ENCODE results near the gene BABAM2. TPM values are rescaled to one million over a fixed set of nuclear protein-coding genes. Genes with fewer than 3 reads are reported as not detected.

Gene BABAM2
- total and polyA plus RNA-seq, 2 experiments from 2014 or later = 17.8 to 21.5 TPM

GRCh38 chr2:28380219-28380618 lies 489.7 kb downstream of the BABAM2 start (continued):
- TF ChIP-seq EZH2 (IDR thresholded peaks at IDR 0.05; ENCODE audit: low read depth, unreplicated experiment) = no peak
- no peak for TF ChIP-seq REST (IDR thresholded peaks at IDR 0.05; ENCODE audit: unreplicated experiment)
- no peak for TF ChIP-seq EZH2phosphoT487 (IDR thresholded peaks at IDR 0.05; ENCODE audit: unreplicated experiment)

GRCh38 chr2:28381225-28382180 lies 491.0 kb downstream of the BABAM2 start:
- H3K36me3 Mint-ChIP-seq (ENCODE audit: low read depth) = no peaks in the 10 kb centered on the region
- Histone ChIP-seq H3F3A (replicated peaks; ENCODE audit: low read depth) (no peaks in the 10 kb centered on the region), H3K27me3 (ENCODE audit: insufficient read depth) (0 out of 2 replicates have a peak, but pooled peaks cover 31% of the 10 kb centered on the region), H3K9me2 (ENCODE audit: insufficient read depth) (0 out of 2 replicates have a peak, but pooled peaks cover 3% of the 10 kb centered on the region), H4K20me1 (replicated peaks; ENCODE audit: insufficient read depth) (no peaks in the 10 kb centered on the region), H3K4me3 (no peak overlapping the region), H3K27ac (ENCODE audit: low read depth) (no peak overlapping the region), H3K4me1 (ENCODE audit: insufficient read depth) (no peaks in the 10 kb centered on the region), H2AFZ (no peak overlapping the region), H3K79me2 (replicated peaks; ENCODE audit: insufficient read depth) (no peaks in the 10 kb centered on the region), H3K36me3 (ENCODE audit: insufficient read depth) (no peaks in the 10 kb centered on the region), H3K4me2 (no peak overlapping the region)
- no peak overlapping the region for H3K4me3 Mint-ChIP-seq
- no peaks in the 10 kb centered on the region for H3K9me3 Mint-ChIP-seq
- ATAC-seq (peak; percentile 65), DNase-seq (ENCODE audit: low spot score) (no peak)
- H3K27ac Mint-ChIP-seq = no peak overlapping the region
- peaks cover 2% of the 10 kb centered on the region; the same call in 1 of the 3 replicates for H3K4me1 Mint-ChIP-seq
- peaks cover 21% of the 10 kb centered on the region for H3K27me3 Mint-ChIP-seq (ENCODE audit: insufficient read depth, low read depth, poor library complexity)
- no peak for TF ChIP-seq ETS1 (IDR thresholded peaks at IDR 0.05)
- no peak for TF ChIP-seq ZNF331 (CRISPR knock-in tag; IDR thresholded peaks at IDR 0.05; ENCODE audit: low read depth)
- TF ChIP-seq CTCF (conservative IDR thresholded peaks at IDR 0.05; ENCODE audit: low read depth in 2 of 2) = no peak
- no peak for TF ChIP-seq CREB1 (CRISPR knock-in tag; IDR thresholded peaks at IDR 0.05; ENCODE audit: low read depth)
- TF ChIP-seq ZNF462 (CRISPR knock-in tag; IDR thresholded peaks at IDR 0.05) = no peak
- no peak for TF ChIP-seq EZH2phosphoT487 (IDR thresholded peaks at IDR 0.05; ENCODE audit: unreplicated experiment)
